ENCODE data around the gene FEZ2. TPM values are rescaled to one million over a fixed set of nuclear protein-coding genes. Genes with fewer than 3 reads are reported as not detected.
A peak's percentile ranks its signal among the peaks of the same experiment; 100 is the strongest.

Gene FEZ2
- total RNA-seq, 1 experiment from 2014 or later, result 57.5 TPM

DNA sequence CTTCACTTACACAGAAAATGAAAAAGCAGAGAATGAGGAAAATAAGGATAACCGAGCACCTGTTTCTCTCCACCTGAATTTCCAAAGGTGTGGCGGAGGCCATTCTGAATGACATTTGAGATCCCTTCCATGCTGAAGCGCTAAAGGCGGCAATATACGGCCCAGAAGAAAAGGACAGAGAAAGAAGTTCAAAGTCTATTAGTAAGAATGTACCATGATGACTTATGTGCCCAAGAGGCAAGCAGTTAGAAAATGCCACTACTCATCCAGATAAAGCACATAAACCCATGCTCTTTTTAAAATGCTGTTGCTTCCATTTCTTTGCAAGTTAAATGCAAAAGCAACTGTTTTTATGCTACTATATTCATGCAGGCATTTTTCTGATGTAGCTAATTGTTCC, 37.2 kb downstream of the FEZ2 start:
- H3K4me3 ChIP-seq (ENCODE audit: low read depth, low read length, poor library complexity, severe bottlenecking), result no peak overlapping the region
- CTCF ChIA-PET, result no interaction called here

DNA sequence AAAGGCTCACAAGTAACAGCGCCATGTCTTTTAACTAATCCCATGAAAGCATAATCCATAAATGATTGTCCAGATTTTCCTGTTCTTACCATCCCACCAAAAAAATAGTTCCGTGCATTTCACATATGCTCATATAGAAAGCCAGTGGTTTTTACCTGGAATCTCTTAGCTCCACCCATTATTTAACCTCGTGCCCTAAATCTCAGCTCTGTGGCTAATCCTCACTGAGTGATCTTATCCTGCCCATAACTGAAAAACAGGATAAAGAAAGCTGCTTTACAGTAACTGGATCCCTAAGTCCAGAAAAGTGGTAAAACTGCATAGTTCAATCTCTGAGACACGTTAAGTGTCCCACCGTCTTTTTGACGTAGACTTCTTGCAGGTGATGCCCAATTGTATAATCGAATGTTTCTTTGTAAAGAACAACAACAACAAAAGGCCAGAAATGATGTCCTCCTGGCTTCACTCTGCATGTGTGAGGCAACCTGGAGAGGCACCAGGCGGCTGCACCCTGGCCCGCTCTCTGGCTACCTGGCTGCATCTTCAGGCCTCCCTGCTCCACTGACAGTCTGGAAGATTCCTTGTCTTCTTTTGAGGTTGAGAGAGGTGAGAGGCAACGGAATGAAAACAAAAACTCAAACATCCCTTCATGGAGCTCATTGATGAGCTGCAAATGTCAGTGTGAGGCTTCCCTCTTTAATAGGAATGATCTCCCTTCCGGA, 38.6 kb downstream of the FEZ2 start:
- no peak for DNase-seq (ENCODE audit: low spot score)
- BruUV-seq (replicated peaks), result no TSS peak
- TF ChIP-seq EZH2 (IDR thresholded peaks at IDR 0.05; ENCODE audit: borderline replicate concordance, low read depth, low read length, poor library complexity, severe bottlenecking), result no peak
- TF ChIP-seq, protein P1, sequence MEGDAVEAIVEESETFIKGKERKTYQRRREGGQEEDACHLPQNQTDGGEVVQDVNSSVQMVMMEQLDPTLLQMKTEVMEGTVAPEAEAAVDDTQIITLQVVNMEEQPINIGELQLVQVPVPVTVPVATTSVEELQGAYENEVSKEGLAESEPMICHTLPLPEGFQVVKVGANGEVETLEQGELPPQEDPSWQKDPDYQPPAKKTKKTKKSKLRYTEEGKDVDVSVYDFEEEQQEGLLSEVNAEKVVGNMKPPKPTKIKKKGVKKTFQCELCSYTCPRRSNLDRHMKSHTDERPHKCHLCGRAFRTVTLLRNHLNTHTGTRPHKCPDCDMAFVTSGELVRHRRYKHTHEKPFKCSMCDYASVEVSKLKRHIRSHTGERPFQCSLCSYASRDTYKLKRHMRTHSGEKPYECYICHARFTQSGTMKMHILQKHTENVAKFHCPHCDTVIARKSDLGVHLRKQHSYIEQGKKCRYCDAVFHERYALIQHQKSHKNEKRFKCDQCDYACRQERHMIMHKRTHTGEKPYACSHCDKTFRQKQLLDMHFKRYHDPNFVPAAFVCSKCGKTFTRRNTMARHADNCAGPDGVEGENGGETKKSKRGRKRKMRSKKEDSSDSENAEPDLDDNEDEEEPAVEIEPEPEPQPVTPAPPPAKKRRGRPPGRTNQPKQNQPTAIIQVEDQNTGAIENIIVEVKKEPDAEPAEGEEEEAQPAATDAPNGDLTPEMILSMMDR (conservative IDR thresholded peaks at IDR 0.05; ENCODE audit: low read depth, low read length), result no peak
- Histone ChIP-seq H3K4me3 (ENCODE audit: low read depth, low read length, poor library complexity, severe bottlenecking) (no peak overlapping the region), H3K27me3 (replicated peaks; ENCODE audit: insufficient read depth, low read depth, low read length, poor library complexity) (no peaks in the 10 kb centered on the region), H3K36me3 (ENCODE audit: insufficient read depth, low read length, poor library complexity, severe bottlenecking) (peaks cover 13% of the 10 kb centered on the region), H3K4me1 (ENCODE audit: insufficient read depth, low read length, poor library complexity, severe bottlenecking) (peaks cover 45% of the 10 kb centered on the region), H3K9me3 (ENCODE audit: low read depth, low read length, poor library complexity, severe bottlenecking) (no peaks in the 10 kb centered on the region), H3K27ac (ENCODE audit: low read depth, low read length, poor library complexity, severe bottlenecking) (peak overlapping the region; percentile 2)
- ChIA-PET CTCF (no interaction called here), POLR2A (ENCODE audit: low non-redundant PET) (no interaction called here)
- intact Hi-C loops (cut with micrococcal nuclease; ENCODE audit: unreplicated experiment), result loop anchor here (10.0 kb wide), 1 partner anchor 105 kb away; no protein-coding TSS in a partner anchor

More for the DNA sequence above, 37.2 kb downstream of the FEZ2 start:
- intact Hi-C loops (cut with micrococcal nuclease; ENCODE audit: unreplicated experiment), result no loop called here
- POLR2A ChIA-PET (ENCODE audit: low non-redundant PET), result no interaction called here
- peaks cover 45% of the 10 kb centered on the region for H3K4me1 ChIP-seq (ENCODE audit: insufficient read depth, low read length, poor library complexity, severe bottlenecking)
- H3K27me3 ChIP-seq (replicated peaks; ENCODE audit: insufficient read depth, low read depth, low read length, poor library complexity), result no peaks in the 10 kb centered on the region
- peaks cover 3% of the 10 kb centered on the region for H3K36me3 ChIP-seq (ENCODE audit: insufficient read depth, low read length, poor library complexity, severe bottlenecking)
- H3K9me3 ChIP-seq (ENCODE audit: low read depth, low read length, poor library complexity, severe bottlenecking), result no peaks in the 10 kb centered on the region
- TF ChIP-seq, protein P1 (conservative IDR thresholded peaks at IDR 0.05; ENCODE audit: low read depth, low read length), result no peak
- TF ChIP-seq EZH2 (IDR thresholded peaks at IDR 0.05; ENCODE audit: borderline replicate concordance, low read depth, low read length, poor library complexity, severe bottlenecking), result no peak
- BruUV-seq (replicated peaks), result no TSS peak
- H3K27ac ChIP-seq (ENCODE audit: low read depth, low read length, poor library complexity, severe bottlenecking), result peak overlapping the region; percentile 72
- no peak for DNase-seq (ENCODE audit: low spot score)

DNA sequence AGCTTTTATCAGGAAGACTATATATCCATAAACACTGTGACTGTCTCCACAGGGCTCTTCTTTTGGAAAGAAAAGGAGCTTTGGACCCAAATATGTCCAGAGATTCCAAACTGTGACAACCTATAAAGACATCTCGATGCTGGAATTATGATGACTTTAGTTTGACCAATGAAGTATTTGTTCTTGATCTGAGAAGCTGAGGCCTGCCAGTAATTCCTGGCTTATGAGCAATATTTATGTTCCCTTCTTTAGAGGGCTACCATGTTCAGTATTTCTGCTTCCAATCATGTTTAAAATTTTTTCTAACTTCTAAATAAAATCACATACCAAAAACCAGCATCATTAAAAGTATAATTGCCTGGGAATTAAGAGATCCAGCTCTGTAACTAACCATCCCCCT, 41.1 kb downstream of the FEZ2 start:
- TF ChIP-seq, protein P1 (conservative IDR thresholded peaks at IDR 0.05; ENCODE audit: low read depth, low read length), result no peak
- TF ChIP-seq EZH2 (IDR thresholded peaks at IDR 0.05; ENCODE audit: borderline replicate concordance, low read depth, low read length, poor library complexity, severe bottlenecking), result no peak
- BruUV-seq (replicated peaks), result no TSS peak
- ChIA-PET CTCF (interaction anchor here (0.5 kb wide), 1 partner anchor 11 kb away, joined by 5 read pairs; no protein-coding TSS in a partner anchor), POLR2A (ENCODE audit: low non-redundant PET) (no interaction called here)
- H3K36me3 ChIP-seq (ENCODE audit: insufficient read depth, low read length, poor library complexity, severe bottlenecking), result peaks cover 22% of the 10 kb centered on the region
- H3K27me3 ChIP-seq (replicated peaks; ENCODE audit: insufficient read depth, low read depth, low read length, poor library complexity), result no peaks in the 10 kb centered on the region
- intact Hi-C loops (cut with micrococcal nuclease; ENCODE audit: unreplicated experiment), result loop anchor here (10.0 kb wide), 1 partner anchor 108 kb away; no protein-coding TSS in a partner anchor
- DNase-seq (ENCODE audit: low spot score), result no peak
- no peak overlapping the region for H3K27ac ChIP-seq (ENCODE audit: low read depth, low read length, poor library complexity, severe bottlenecking)
- no peaks in the 10 kb centered on the region for H3K9me3 ChIP-seq (ENCODE audit: low read depth, low read length, poor library complexity, severe bottlenecking)
- peaks cover 24% of the 10 kb centered on the region for H3K4me1 ChIP-seq (ENCODE audit: insufficient read depth, low read length, poor library complexity, severe bottlenecking)
- no peak overlapping the region for H3K4me3 ChIP-seq (ENCODE audit: low read depth, low read length, poor library complexity, severe bottlenecking)

Data from A673 (cell line).